Gastrocnemius medialis (tissue), 4 donors: ENCODE results near the gene PPIL4. TPM values are rescaled to one million over a fixed set of nuclear protein-coding genes. Genes with fewer than 3 reads are reported as not detected.
A peak's percentile ranks its signal among the peaks of the same experiment; 100 is the strongest.

Source experiments
- ATAC-seq, 2 donors: fragments of 150-250 bp; one replicate each; pipeline ENCODE4 v1.9.1; 2016
- DNase-seq, 2 donors: peaks; one replicate each; pipeline ENCODE4 v3.0.0-alpha.2; 2019
- H3K27ac ChIP-seq, 4 donors: fragments of 200-600 bp; sonication (generic); 1 replicate in 1 of 4; 2 replicates in 3 of 4; pipeline ENCODE4 v1.5.1; 2016 to 2018; ENCODE audit warnings: mild to moderate bottlenecking in 2 of 4, moderate library complexity in 1 of 4
- H3K27me3 ChIP-seq, 3 donors: fragments of 200-600 bp; sonication (generic) in 2 of 3; 1 replicate in 1 of 3; 2 replicates in 2 of 3; pipeline versions ENCODE4 v1.5.1 to v1.6.0; 2016 to 2019; ENCODE audit warnings: mild to moderate bottlenecking in 1 of 3, moderate library complexity in 1 of 3
- H3K36me3 ChIP-seq, 2 donors: fragments of 200-600 bp; sonication (generic) in 1 of 2; one replicate each; pipeline ENCODE4 v1.5.1; 2017 to 2018
- H3K4me1 ChIP-seq, 2 donors: fragments of 200-600 bp; sonication (generic) in 1 of 2; one replicate each; pipeline ENCODE4 v1.5.1; 2016 to 2017; ENCODE audit warnings: mild to moderate bottlenecking in 2 of 2
- H3K4me3 ChIP-seq, 4 donors: fragments of 200-600 bp; sonication (generic) in 3 of 4; 1 replicate in 1 of 4; 2 replicates in 3 of 4; pipeline ENCODE4 v1.5.1; 2016 to 2019; ENCODE audit warnings: mild to moderate bottlenecking in 2 of 4
- H3K9me3 ChIP-seq, 3 donors: fragments of 200-600 bp; sonication (generic) in 2 of 3; 1 replicate in 1 of 3; 2 replicates in 2 of 3; pipeline ENCODE4 v1.5.1; 2016 to 2019
- POLR2A ChIP-seq, 2 donors: fragments of 450-650 bp; IDR thresholded peaks; one replicate each; pipeline ENCODE4 v1.6.1; 2017; ENCODE audit warnings: antibody characterized with exemption in 2 of 2, mild to moderate bottlenecking in 2 of 2, moderate library complexity in 2 of 2
- in situ Hi-C, 4 donors: fragments of 200-750 bp; cut with MboI; loops; one replicate each; pipeline versions ENCODE4 v1.15.0 to v1.8.0; 2017; ENCODE audit warnings: low sequenced_read_pairs in 4 of 4
- intact Hi-C: fragments of 100-400 bp; cut with DNase I; formaldehyde crosslinking; loops from one replicate; pipeline ENCODE4 v1.15.1; 2023; ENCODE audit warnings: low total_unique reads
- total RNA-seq, 4 donors: library from RNA; depleted of rRNA; stranded (reverse); fragments of >200 nt; gene quantifications; one replicate each; pipeline versions ENCODE4 v1.1.0 to v1.2.3, GENCODE V29; 2016
- TF ChIP-seq, protein P1 (sequence below), 5 experiments: fragments of 450-650 bp in 3 of 5; fragments of 200-600 bp in 2 of 5; sonication (generic) in 2 of 5; IDR thresholded peaks in 4 of 5; conservative IDR thresholded peaks in 1 of 5; 1 replicate in 4 of 5; 2 replicates in 1 of 5; pipeline ENCODE4 v1.5.1; 2016 to 2019; ENCODE audit warnings: antibody characterized with exemption in 5 of 5, mild to moderate bottlenecking in 3 of 5, moderate library complexity in 3 of 5

Gene PPIL4
- total RNA-seq, 4 donors from 2014 or later, result 14.9 to 26.2 (median 18.5) TPM

DNA sequence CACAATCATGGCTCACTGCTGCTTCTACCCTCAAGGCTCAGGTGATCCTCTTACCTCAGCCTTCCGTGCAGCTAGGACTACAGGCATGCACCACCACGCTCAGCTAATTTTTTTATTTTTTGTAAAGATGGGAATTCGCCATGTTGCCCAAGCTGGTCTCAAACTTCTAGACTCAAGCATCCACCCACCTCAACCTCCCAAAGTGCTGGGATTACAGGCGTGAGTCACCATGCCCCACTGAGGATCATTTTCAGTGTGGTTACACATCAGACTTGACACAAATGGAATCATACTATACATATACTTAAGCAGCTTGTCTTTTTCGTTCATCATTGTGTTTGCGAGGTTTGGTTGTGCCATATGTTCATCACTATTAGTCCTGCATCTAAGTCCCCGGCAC lies 87.6 kb downstream of the PPIL4 start:
- Histone ChIP-seq H3K4me3 (no peak overlapping the region), H3K27ac (no peak overlapping the region), H3K36me3 (no peaks in the 10 kb centered on the region), H3K27me3 (no peaks in the 10 kb centered on the region), H3K9me3 (no peaks in the 10 kb centered on the region), H3K4me1 (peaks cover 23 to 27% of the 10 kb centered on the region in 2 donors)
- intact Hi-C loops, result loop anchor here (5.0 kb wide), 1 partner anchor 59 kb away; no protein-coding TSS in a partner anchor
- in situ Hi-C loops, result no loop called here
- DNase-seq (no peak), ATAC-seq (no peak)
- TF ChIP-seq, protein P1, sequence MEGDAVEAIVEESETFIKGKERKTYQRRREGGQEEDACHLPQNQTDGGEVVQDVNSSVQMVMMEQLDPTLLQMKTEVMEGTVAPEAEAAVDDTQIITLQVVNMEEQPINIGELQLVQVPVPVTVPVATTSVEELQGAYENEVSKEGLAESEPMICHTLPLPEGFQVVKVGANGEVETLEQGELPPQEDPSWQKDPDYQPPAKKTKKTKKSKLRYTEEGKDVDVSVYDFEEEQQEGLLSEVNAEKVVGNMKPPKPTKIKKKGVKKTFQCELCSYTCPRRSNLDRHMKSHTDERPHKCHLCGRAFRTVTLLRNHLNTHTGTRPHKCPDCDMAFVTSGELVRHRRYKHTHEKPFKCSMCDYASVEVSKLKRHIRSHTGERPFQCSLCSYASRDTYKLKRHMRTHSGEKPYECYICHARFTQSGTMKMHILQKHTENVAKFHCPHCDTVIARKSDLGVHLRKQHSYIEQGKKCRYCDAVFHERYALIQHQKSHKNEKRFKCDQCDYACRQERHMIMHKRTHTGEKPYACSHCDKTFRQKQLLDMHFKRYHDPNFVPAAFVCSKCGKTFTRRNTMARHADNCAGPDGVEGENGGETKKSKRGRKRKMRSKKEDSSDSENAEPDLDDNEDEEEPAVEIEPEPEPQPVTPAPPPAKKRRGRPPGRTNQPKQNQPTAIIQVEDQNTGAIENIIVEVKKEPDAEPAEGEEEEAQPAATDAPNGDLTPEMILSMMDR (IDR thresholded peaks at IDR 0.05 in 4 of 5, conservative IDR thresholded peaks at IDR 0.05 in 1 of 5), result no peak
- TF ChIP-seq POLR2A (IDR thresholded peaks at IDR 0.05), result no peak

DNA sequence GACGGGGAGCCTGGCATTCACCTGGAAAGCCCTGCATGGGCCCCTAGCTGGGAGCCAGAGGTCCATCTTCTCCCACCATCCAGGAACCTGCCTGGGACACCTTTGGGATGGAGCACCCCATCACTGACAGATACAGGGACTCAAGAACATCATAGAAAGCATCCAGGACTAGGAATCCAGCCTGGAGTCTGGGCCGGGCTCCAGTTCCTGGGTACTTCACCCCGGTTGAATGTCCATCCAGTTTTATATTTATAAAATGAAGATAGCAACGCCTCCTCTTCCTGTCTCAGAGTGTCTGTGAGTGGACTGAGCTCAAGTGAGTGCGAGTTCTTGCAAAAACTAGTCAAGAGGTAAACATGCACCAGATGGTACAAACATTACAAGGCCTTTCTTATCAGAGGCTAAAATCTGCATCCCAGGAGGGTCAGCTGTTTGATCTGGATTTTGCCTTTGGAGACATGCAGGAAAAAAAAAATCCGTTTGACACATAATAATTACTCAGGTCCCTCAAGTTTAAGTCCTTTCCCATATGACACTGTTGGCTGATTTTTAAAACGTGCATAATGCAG lies 88.4 kb downstream of the PPIL4 start:
- ATAC-seq (no peak), DNase-seq (no peak)
- in situ Hi-C loops (no loop called here), intact Hi-C loops (loop anchor here (5.0 kb wide), 1 partner anchor 60 kb away; no protein-coding TSS in a partner anchor)
- H3K9me3 ChIP-seq, result no peaks in the 10 kb centered on the region
- H3K4me3 ChIP-seq, result no peak overlapping the region
- H3K36me3 ChIP-seq, result no peaks in the 10 kb centered on the region
- no peak for TF ChIP-seq POLR2A (IDR thresholded peaks at IDR 0.05)
- TF ChIP-seq, protein P1 (IDR thresholded peaks at IDR 0.05 in 4 of 5, conservative IDR thresholded peaks at IDR 0.05 in 1 of 5), result no peak
- no peaks in the 10 kb centered on the region for H3K27me3 ChIP-seq
- H3K27ac ChIP-seq, result no peak overlapping the region
- peaks cover 25 to 28% of the 10 kb centered on the region in 2 donors for H3K4me1 ChIP-seq

DNA sequence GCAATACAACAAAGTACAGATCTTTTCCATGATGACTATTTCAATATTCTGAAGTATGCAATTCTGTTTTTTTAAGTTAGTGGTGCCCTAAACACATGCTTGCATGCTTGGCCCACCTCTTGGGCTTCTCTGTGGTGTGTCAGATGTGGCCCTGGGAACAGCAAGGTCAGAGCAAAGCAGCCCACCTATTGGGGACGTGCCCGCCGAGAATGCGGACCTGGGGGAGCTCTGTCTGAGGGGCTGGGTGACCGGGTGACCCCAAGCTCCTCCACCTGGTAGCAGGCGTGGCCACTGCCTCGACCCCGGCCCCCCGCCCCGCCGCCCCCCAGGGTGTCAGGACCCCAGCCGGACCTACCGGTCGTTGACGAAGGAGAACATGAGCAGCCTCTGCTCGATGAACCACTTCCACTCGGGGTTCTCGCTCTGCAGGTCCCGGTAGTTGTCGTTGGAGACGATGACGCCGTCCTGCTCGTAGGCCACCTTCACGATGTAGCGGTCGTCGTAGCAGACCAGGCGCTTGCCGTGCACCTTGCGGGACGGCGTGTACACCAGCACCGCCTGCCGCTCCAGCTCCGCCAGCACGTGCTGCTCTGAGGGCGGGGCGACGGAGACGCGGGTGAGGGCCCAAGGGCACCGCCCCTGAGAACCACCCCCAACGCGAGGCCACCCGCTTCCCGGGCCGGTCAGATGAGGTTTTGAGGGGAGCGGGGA lies 89.4 kb downstream of the PPIL4 start:
- Histone ChIP-seq H3K27me3 (peaks cover 0 to 1% (median 0%) of the 10 kb centered on the region in 3 donors), H3K4me1 (peaks cover 25 to 28% of the 10 kb centered on the region in 2 donors), H3K4me3 (no peak overlapping the region), H3K27ac (no peak overlapping the region), H3K9me3 (no peaks in the 10 kb centered on the region), H3K36me3 (no peaks in the 10 kb centered on the region)
- no peak for TF ChIP-seq POLR2A (IDR thresholded peaks at IDR 0.05)
- TF ChIP-seq, protein P1 (IDR thresholded peaks at IDR 0.05 in 4 of 5, conservative IDR thresholded peaks at IDR 0.05 in 1 of 5), result no peak
- intact Hi-C loops, result loop anchor here (5.0 kb wide), 1 partner anchor 61 kb away; no protein-coding TSS in a partner anchor
- in situ Hi-C loops, result no loop called here
- DNase-seq (no peak), ATAC-seq (no peak)

DNA sequence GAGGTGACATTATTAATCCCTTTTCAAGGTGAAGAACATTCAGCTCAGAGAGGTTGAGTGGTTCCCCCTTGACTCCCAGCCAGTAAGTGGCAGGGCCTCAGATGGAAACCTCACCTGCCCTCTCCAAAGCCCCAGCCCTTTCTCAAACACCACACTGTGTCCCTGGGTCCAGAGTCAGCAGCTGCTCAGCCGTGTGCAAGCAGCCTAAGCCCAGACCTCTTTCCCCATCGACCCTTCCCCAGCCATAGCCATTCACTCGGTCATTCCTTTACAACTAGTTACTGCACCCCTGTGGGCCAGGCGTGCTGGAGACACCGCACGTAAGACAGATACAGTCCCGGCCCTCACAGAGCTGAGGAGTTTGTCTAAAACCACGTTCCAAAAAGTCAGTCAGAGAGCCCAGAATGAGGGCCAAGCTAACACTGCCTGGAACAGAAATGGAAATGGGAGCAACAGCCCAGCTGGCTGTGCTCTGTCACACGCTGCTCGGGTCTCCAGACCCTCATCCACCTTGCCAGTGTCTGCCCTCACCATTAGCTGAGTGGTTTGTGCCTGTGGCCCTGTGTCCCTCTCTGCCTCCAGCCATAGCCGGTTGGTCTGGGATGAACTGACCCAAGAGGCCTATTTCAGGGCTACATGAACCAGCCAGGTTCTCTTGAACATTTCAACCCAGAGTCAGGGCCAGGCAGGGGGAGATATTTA lies 90.7 kb downstream of the PPIL4 start:
- H3K4me3 ChIP-seq, result no peak overlapping the region
- in situ Hi-C loops, result no loop called here
- ATAC-seq (peak in 1 of 2 donors; percentile 14), DNase-seq (no peak)
- H3K9me3 ChIP-seq, result no peaks in the 10 kb centered on the region
- peak overlapping the region; percentile 66 to 78 (median 72) for H3K27ac ChIP-seq
- H3K36me3 ChIP-seq, result no peaks in the 10 kb centered on the region
- H3K27me3 ChIP-seq, result peaks cover 9 to 12% (median 10%) of the 10 kb centered on the region in 3 donors
- intact Hi-C loops, result loop anchor here (5.0 kb wide), 1 partner anchor 62 kb away; no protein-coding TSS in a partner anchor
- TF ChIP-seq, protein P1 (IDR thresholded peaks at IDR 0.05 in 4 of 5, conservative IDR thresholded peaks at IDR 0.05 in 1 of 5), result no peak
- no peak for TF ChIP-seq POLR2A (IDR thresholded peaks at IDR 0.05)
- H3K4me1 ChIP-seq, result peaks cover 25 to 28% of the 10 kb centered on the region in 2 donors

Other genes with a start within 250 kb of the PPIL4 start
- 10 to 100 TPM; 63.7 to 73.5 (median 69.2) TPM for gene TAB2, start 228.3 kb downstream of the PPIL4 start, total RNA-seq
- 1 to 10 TPM in 1 of 4 donors, under 1 TPM in 1, not detected in 2; 0.33 to 6.3 TPM for gene SUMO4, start 145.8 kb downstream of the PPIL4 start, total RNA-seq
- under 1 TPM in 3 of 4 donors, not detected in 1; 0.03 to 0.36 (median 0.24) TPM for gene ZC3H12D, start 61.0 kb downstream of the PPIL4 start, total RNA-seq
- gene GINM1, start 20.3 kb upstream of the PPIL4 start, total RNA-seq, result 10 to 100 TPM; 28.9 to 39.4 (median 33.1) TPM
- 10 to 100 TPM; 16.0 to 29.3 (median 26.0) TPM for gene KATNA1, start 102.7 kb upstream of the PPIL4 start, total RNA-seq
- 10 to 100 TPM in 3 of 4 donors, 1 to 10 TPM in 1; 6.3 to 21.8 (median 14.4) TPM for gene LATS1, start 172.1 kb upstream of the PPIL4 start, total RNA-seq
- 10 to 100 TPM; 15.0 to 42.0 (median 16.7) TPM for gene NUP43, start 200.5 kb upstream of the PPIL4 start, total RNA-seq
- 100 to 1,000 TPM; 150 to 448 (median 353) TPM for gene PCMT1, start 203.7 kb upstream of the PPIL4 start, total RNA-seq